ENCODE measurements around the gene CUEDC1.
"Not testable (repeated sequence)": the region's sequence is repeated elsewhere in the genome, so short reads cannot be mapped to it uniquely, and the experiment has no call there.

The CUEDC1 gene

GRCh38 chr17:57984936-57985674 is 29.9 kb upstream of the CUEDC1 start:
- DNase-seq = no peak

DNA sequence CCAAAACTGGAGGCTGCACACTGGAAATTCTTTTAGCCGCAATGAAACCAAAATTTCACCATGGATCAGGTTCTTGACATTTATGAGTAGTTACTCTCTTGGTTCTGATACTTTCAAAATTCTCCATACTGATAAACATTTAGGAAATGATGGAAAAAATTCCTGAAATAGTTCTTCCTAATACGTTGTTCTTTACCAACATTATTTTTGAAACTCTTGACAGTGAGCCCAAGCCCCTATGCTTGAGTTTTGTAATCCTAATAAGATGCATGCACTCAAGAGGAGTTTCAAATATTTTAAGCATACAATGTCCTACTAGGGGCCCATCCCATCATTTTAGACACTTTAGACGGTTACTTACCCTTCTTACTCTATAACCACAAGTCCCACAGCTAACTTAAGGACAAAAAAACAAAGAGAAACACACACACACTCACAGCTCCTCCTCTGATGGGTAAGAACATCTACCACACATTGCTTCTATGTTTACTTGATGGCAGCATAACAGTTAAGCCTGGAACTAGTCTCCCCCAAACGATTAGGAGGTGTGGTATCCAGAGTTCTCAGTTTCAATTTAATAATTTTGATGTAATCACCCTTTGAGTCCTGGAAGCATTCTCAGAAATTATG is 29.2 kb upstream of the CUEDC1 start:
- no peak for DNase-seq

DNA sequence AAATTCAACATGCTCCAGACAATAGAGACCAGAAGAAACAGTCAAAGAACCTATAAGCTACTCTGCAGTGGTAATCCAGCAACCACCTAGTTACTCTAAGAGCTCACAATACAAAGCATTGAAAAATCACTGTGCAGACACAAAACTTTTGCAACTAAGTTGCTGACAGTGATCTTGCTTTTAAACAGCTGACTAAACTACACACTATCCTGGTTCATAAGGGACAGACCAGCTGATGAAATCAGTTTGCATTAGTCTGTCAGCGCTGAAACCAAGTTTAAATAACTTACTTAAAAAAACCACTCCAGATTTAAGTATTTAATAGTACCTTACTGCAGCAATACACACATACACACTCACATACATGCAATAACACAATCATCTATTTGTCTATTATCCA is 28.2 kb upstream of the CUEDC1 start:
- DNase-seq = no peak

- no peak for DNase-seq
Measured at GRCh38 chr17:57982452-57983170, 27.4 kb upstream of the CUEDC1 start.

GRCh38 chr17:57980522-57980921 is 25.3 kb upstream of the CUEDC1 start:
- DNase-seq = no peak

DNA sequence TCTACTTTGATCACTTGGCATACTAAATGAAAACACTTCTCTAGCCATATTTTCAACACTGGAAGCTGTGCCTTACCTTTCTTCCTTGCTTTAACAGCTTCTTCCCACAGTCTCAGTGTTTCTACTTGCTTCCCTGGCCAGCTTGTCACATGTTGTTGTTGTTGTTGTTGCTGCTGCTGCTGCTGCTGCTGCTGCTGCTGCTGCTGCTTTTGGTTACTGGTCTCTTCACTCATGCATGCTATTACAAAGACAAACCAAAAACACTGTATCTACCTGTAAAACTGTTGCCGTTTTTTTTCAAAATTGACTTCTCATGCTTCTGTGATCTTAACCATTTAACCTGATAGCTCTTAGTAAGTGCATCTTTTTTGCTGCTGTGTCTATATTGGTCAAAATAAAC is 23.9 kb upstream of the CUEDC1 start:
- DNase-seq = no peak

DNA sequence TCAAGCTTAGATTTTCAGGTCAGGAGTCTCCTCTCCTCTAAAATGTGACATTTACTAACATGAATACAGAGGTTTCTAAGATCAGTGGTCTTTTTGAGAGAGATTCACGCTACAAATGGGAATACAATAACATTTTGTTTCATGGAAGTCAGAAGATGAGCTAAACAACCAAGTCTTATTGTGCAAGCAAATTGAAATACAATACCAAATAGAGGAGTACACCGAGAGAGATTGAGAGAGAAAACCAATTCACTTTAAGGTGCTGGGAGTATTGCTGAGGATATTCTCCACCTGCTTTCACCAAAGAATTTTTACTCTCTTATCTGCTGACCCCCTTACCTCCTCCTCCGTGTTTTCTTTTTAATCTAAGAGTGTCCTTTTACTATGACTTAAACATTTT is 21.4 kb upstream of the CUEDC1 start:
- no peak for DNase-seq

DNA sequence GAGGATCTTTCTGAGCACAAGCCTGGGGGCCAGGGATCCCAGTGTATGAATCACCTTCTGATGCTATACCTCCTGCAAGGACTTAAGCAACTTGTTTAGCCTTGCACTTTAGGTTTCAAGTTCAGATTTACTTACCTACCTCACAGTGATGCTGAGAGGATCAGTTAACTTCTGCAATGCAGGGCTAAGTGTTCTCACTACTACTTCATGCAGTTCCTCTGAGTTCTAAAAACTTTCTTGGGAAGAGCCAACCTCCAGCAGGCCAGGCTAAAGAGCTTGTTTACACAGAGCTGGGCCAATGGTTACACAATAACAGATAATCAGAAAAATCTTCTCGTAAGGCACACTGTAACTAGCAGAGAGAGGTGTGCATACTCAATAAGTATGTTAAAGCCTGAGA is 19.8 kb upstream of the CUEDC1 start:
- DNase-seq = no peak

DNA sequence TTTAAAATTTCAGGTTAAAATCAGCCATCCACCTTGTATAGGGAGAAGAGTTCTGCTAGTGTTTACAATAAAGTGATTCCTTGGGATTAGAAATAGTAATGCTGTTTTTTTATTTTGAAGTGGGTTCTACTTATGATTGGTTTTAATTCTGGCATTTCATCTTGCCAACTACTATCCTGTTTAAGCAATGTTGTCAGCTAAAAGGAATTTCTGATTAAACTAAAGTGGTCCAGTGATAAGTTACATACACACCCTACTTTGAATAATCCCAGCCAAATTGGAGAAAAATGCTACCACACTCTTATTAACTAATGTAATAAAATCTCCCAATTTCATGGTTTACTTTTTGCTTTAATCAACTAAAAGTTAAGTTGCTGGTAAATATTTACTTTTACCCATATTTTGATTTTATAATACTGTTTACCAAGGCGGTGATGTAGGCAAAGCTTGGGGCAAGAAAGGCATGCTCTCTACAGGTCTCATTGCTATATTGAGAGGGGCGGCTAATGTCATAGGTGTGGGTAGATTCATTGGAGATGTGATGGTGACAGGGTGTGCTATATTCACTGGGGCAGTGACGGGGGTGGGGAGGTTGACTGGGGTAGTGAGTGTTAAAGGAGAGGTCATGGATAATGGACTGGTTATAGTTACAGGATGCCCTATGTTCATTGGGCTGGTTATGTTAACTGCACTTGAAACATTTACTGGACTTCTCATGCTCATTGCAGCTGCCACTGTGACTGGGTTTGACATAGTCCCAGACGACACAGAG is 19.0 kb upstream of the CUEDC1 start:
- DNase-seq = not testable (repeated sequence)

DNA sequence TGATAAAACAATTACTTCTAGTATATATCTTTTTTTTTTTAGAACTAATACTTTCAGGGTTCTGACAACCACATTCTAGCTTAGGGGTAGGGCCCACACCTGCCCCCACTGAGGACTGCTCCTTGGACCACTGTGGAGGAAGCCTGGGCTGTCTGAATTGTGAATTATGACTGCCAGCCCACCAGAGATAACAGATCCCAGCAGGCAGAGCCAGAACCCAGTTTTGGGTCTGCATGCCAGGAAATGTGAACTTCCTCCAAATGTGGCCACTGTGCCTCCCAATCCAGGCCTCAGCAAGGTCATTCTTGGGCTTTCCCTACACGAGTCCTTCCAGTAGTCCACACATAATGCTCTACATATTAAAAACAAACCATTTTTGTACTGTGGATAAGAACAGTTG is 16.9 kb upstream of the CUEDC1 start:
- no peak for DNase-seq

DNA sequence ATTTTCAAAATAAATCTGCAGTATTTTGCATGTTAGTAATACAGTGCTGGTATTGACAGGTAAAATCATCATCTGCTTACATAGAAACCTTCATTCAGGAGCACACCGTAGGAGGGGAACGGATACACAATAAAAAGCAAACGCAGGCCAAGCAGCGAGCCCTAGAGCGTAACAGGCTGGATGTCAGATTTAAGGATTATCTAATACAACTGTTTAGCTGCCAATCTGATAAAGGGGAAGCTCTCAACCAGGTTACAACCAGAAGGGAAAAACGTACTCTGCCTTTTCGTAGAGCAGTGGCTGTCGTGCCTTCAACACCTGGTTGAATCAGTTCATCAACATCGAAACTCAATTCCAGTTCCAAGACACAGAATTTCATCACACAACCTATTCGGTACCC is 16.4 kb upstream of the CUEDC1 start:
- DNase-seq = no peak

DNA sequence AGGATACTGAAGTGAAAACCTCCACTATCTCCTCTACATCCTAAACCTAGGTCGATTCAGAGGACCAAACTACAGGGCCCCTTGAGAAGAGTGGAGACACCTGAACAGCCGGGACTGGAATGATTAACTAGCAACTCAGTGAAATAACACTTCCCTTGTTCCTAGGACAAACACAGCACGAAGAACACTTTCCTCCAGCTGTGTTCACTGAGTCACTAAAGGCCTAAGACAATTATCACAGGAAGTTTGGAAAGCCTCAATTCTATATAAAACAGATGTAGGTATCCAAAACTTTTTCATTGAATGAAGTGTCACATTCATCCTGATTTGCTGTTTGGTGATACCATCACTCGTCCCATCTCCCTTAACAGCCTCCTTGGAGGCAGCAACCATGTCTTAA is 15.5 kb upstream of the CUEDC1 start:
- DNase-seq = no peak

DNA sequence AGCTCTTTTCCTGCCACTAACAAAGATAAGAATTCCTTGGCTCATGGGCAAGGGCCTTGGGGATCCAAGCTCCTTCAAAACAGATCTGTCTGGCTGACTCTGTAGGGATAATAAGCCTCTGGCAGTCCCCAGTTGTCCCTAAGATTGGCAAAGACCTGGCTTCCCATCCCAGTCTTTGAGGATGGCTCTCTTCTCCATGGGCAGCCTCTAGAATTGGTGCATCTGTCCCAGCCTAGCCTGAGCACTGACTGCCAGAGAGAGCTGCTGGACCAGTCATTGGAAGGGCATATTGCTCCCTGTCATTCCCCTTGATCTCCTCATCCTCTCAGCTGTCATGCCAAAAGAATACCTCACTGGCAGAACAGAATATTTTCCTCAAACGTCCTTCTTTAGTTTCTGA is 13.2 kb upstream of the CUEDC1 start:
- no peak for DNase-seq

- DNase-seq = no peak
Measured at GRCh38 chr17:57966875-57967274, 11.7 kb upstream of the CUEDC1 start.

DNA sequence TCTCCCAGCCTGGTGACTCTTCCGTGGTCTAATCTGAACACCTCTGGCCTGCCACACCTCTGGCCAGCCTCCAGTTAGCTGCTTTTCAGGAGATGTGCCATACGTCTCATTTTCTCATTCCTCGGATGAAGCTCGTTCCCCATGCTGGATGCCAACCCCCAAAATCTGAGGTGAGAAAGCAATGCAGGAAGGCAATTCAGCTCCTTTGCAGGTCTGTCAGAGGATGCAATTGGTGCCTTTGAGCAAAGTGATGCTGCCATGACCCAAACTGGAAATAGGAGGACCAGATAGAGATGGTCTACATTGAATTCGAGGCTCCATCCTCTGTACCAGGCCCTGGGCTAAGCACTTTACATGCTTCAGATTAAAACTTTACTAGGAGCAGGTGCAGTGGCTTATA is 11.0 kb upstream of the CUEDC1 start:
- no peak for DNase-seq

DNA sequence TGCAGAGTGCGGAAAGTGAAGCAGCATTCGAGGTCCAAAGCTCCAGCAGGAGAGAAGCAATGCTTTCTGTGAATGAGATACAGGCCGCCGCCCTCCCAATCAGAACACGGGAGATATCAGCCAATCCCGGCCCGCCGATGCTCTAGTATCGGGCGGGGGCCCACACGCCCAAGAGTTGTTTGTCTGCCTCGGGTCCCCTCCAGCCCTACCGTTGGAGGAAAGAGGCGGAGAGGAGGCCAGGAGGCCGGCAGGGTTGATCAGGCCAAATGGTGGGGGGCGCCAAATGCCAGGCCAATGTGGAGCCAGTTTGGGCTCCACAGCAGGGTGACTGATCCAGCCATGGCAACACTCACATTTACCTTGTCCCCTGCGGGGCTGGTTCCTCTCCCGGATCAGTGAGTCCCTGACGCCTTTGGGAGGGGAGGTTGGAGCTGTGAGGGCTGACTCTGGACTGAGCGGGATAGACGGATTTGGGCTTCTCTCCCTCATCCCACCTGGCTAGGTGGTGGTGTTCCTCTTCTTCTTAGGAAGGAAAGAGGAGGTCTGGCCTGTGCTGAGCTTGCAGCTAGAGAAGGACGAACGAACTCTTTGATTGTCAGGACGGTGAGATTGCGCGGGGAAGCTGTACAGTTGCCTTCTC is 10.4 kb upstream of the CUEDC1 start:
- no peak for DNase-seq

GRCh38 chr17:57963149-57963511 is 7.9 kb upstream of the CUEDC1 start:
- no peak for DNase-seq

- DNase-seq = no peak
Measured at GRCh38 chr17:57962279-57963148, 7.3 kb upstream of the CUEDC1 start.

DNA sequence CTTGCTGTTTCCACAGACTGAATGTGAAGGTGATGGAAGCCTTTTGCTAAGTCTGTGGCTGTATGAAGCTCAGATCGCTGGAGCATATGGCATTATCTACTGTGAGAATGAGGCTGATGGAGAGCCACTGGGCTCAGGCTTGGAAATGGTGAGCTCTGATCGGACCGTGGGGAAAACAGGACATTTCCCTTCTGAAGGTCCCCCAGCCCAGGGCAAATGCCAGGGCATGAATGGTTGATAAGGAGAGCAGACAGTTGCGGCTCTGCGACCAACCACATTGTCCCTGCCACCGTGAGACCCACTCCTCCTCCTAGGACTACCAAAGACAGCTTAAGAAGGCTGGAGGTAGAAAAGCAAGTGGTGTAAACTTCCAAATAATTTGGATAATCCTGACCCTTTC is 4.7 kb upstream of the CUEDC1 start:
- no peak for DNase-seq

- not testable (repeated sequence) for DNase-seq
Measured at GRCh38 chr17:57958391-57958790, 3.2 kb upstream of the CUEDC1 start.

- no peak for DNase-seq
Measured at GRCh38 chr17:57957886-57958285, 2.7 kb upstream of the CUEDC1 start.
